GM15510 (cell line): ENCODE measurements around the gene TPBG.

Source experiments
- POLR2A ChIP-seq: IDR thresholded peaks from 3 replicates; pipeline ENCODE4 v1.6.1; 2011; ENCODE audit warnings: borderline replicate concordance; ENCODE audit not compliant: insufficient read length; ENCODE audit errors: extremely low read depth

Gene TPBG

DNA sequence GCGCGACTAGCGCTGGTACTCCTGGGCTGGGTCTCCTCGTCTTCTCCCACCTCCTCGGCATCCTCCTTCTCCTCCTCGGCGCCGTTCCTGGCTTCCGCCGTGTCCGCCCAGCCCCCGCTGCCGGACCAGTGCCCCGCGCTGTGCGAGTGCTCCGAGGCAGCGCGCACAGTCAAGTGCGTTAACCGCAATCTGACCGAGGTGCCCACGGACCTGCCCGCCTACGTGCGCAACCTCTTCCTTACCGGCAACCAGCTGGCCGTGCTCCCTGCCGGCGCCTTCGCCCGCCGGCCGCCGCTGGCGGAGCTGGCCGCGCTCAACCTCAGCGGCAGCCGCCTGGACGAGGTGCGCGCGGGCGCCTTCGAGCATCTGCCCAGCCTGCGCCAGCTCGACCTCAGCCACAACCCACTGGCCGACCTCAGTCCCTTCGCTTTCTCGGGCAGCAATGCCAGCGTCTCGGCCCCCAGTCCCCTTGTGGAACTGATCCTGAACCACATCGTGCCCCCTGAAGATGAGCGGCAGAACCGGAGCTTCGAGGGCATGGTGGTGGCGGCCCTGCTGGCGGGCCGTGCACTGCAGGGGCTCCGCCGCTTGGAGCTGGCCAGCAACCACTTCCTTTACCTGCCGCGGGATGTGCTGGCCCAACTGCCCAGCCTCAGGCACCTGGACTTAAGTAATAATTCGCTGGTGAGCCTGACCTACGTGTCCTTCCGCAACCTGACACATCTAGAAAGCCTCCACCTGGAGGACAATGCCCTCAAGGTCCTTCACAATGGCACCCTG, 1.6 kb downstream of the TPBG start:
- TF ChIP-seq POLR2A = no peak

DNA sequence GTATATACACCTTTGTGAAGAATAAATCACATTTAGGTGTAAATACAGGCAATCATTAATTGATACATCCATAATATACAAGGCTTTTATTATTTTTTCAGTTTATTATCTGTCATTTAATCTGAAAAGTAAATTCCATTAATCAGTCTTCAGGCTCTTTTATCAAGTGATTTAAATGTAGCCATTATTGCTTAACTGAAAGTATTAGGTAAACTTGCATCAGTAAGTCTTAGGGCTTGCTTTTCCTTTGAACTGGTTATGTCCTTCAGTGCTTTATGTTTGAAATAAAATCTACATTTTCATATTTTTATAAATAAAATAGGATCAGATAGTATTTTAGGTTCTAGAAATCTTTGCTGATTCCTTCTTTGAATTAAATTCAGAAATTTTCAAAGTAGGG, 4.1 kb downstream of the TPBG start:
- no peak for TF ChIP-seq POLR2A

DNA sequence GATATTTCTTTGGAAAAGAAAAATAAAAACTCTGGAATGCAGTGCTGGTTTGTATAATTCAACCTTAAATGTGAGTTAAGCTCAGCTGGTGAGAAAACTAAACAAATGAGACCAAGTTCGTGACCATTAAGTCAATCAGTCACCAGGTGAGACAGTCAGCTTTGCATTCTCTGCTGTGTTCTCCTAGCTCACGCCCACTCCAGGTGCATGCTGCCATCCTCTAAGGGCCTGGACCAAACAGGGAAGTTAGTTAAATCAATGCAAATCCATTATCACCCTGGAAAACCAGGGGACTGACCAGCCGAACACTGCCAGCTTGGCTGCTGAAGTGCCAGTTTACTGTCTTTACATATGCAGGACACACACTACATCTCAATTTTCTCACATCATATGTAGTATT, 7.2 kb downstream of the TPBG start:
- TF ChIP-seq POLR2A = no peak

DNA sequence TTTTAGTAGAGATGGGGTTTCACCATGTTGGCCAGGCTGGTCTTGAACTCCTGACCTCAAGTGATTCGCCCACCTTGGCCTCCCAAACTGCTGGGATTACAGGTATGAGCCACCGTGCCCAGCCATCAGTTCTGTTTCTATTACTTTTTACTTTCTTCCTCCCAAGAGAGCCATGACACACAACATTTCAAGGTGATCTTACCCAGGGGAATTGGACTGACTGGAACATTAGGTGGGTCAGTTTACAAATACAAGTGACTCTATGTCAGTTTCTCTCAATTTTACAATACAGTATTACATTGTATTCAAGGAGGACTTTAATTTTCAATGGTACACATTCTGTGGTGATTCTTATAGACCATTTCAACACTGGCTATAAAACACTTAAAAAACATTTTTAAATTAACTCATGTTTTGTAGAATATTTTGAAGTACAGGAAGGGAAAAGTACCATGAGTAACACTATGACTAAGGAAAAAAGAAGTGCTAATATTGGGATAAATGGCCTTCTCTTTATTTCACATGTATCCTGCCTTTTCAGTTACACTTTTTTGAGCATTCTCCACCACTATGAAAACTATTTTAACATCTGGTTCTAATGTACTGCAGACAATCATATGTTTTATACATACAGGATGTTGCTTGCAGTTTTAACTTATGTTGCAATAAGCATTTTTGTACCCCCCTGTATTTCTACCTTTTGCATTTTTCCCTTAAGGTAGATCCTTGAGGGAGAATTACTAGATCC, 8.4 kb downstream of the TPBG start:
- no peak for TF ChIP-seq POLR2A

DNA sequence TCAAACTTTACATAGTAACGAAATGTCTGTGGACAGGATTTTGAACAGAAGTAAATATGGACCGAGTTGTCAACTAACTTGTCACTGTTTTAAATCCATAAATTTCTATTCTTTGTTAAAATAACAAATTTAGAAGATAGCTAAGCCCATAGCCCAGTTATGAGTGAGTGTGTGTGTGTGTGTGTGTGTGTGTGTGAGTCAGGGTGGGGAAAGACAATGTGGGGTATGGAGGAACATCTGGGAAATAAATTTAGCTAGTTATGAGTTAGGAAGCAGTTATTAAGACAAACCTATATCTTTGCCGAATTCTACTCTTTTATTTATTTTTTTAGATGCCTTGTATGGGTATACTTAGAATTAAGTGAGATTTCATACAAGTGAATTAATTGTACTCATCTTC, 9.0 kb downstream of the TPBG start:
- no peak for TF ChIP-seq POLR2A

DNA sequence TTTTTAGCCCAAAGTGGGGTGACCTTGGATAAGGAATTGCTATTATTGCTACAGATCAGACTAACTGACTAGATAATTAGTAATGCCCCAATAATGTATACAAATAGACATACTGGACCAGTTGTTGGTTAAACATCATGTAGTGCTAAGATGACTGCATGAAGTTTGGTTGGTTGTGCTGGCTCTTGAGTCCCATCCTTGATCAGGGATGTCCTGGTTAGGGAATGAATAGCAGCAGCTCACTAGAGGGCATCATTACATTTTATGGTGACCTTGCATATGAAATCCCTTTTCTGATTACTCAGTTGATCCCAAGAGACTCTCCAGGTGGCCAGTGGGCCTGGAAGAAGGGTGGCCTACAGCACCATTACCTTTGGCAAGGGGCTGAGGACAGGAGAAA, 10.9 kb downstream of the TPBG start:
- no peak for TF ChIP-seq POLR2A

DNA sequence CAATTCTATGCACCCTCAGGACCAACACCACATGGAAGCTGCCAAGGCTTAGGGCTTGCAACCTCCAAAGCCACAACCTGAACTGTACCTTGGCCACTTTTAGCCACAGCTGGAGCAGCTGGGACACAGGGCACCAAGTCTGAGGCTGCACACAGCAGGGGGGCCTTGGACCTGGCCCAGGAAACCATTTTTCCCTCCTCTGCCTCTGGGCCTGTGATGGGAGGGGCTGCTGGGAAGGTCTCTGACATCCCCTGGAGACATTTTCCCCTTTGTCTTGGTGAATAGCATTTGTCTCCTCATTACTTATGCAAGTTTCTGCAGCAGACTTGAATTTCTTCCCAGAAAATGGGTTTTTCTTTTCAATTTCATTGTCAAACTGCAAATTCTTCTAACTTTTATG, 13.0 kb downstream of the TPBG start:
- no peak for TF ChIP-seq POLR2A

DNA sequence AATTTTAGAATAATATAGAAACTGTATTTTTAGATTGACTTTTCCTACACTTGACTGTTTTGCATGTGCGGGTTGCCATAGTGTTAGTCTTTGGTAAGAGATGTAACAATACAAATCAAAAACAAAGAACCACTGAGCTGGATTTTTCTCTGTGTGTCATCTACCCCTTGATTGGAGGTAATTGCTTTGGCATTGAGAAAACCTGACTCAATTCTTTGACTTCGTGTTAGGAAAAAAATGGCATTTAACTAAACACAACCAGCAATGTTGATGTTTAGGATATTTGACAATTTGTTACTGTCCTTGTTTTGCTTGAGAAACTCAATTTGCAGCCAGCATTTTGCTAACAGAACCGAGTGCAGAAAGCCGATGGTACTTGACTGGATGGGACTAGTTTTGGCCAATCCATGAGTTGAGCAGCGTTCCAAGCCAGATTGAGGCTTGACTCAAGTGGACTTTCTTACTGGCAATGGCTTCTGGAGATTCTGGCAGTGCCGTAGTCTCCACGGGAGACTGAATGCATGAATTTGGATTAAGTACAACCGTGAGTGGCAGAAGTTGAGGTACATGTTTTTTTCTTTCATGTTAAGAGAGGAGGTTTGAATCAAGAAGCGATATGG, 17.1 kb downstream of the TPBG start:
- no peak for TF ChIP-seq POLR2A

DNA sequence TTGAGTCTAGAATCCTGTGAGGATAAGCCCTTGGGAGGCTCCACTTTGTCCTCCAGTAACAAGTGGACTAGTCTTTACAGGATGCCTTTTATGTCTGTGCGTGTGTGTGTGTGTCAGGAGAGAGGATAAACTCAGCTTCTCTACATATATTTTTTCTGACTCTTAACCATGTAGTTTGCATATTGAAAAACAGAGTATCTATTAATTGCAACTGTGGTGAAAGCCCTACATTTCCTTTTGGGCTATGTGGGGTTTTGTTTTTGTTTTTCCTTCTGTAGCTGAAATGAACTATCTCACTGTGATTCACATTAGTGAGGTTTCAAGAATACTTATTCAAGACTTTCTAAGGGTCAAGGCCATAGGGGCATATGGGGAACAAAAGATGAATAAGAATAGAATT, 17.7 kb downstream of the TPBG start:
- no peak for TF ChIP-seq POLR2A

DNA sequence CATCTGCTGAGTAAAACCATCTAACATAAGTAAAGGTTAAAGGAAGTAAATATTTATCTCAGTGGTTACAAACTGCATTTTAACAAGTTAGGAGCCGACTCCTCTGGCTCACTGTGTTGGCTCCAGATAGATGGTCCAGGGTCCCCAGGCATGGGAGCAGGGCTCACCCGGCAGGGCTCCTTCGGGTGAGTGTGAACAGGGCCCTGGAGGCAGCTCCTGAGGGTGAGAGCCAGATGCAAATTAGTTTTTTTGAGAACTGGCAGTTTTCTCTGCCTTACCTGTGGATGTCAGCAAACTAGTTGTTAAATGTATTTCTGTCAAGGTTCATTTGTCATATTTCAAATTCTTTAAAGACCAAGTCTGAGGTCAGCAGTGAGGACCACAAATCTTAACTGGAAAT, 21.5 kb downstream of the TPBG start:
- TF ChIP-seq POLR2A = no peak

DNA sequence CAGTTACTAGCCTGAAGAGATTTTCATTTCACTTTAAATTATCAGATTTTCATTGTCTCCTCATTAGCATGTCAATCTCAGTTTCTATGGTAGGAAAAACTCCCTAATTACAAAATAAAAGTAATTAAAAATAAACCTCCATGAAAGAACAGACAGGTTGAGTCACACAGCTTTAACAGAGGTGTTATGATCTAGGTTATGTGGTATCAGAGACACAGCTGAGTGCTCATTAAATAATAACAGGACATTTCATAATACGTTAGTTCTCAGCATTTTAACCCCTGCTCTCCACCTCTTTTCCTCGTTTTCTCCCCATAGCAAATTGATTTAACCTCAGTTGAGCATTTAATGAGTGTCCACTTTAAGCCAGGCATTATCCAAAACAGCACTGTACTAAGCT, 21.9 kb downstream of the TPBG start:
- TF ChIP-seq POLR2A = no peak

DNA sequence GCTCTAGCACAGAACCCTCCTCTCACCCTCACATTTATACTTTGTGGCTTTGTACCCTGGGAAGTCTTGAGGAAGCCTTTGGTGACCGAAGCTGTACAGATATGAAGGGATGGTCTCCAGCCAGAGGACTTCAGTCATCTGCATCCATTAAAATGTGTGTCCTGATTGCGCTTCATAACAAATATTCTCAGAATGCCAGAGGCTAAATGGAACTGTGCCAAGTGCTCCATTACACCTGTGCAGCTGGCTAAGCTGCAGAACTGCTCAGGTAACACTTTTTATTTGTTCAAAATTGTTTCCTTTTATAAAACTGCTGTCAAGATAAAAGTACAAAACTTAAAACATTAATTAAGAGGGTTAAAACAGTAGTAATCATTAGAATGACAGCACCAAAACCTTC, 22.3 kb downstream of the TPBG start:
- TF ChIP-seq POLR2A = no peak

DNA sequence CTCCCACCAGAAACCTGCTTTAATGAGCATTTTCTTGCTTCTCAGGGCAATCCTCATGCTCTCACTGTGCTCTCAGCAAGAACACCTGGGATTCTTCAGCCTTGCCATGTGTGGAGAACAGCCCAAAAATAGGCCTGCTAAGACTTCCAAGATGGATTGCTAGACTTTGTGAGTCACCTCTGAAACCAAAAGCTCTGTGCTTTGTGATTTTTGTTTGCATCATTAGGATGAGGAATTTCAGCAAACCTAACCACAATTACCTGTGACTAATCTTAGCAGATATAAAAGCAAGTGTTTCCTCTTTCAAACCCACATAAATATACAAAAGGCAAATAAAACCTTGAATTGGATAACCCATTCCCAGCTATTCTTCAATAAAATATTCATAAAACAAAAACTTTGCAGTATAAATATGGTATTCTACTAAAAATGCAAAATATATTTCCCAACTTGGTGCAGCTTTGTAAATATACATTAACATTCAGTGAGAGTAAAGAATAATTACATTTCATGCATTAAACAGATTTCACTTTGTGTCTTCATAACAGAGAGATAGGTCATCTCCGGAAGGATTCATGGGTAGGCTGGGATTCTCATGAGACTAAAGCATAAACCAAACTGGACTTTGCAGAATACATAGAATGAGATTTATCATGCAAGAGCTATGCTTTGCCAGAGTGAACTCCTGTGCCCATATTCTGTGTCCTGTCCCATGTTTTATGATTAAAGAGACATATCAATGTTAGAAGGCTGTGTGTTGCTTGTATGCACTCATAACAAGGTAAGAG, 33.5 kb downstream of the TPBG start:
- no peak for TF ChIP-seq POLR2A

DNA sequence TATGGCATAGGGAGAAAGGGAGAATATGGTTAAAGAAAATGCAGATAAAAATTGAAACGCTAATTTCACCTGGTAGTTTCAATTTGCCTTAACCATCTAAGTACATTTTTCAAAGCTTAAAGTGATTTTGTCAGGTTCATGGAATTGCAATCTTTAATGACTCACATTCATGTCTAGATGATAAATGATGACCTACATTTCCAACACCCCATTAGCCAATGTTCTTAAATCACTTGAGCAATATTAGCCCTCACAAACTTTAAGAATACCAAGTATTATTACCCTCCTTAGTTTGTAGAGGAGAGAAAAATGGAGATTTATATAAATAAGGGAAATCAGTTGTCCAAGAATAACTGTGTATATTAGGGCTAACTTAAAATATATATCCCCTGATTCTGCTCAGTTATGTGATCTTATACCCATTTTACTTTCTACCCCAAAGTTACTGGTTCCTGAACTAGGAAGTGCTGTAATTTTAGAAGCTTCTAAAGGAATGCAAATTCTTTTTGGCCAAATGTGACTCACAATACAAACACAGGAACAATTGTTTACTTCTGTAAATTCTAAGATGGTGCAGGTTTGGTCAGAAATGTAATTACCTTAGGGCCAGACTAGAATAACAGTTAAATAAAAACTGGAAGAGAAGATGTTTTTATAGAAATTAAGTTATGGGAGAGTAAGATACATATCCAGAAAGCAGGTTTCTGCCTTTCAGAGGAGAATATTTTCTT, 34.5 kb downstream of the TPBG start:
- no peak for TF ChIP-seq POLR2A
